Measurements from ENCODE around the gene SLC5A11. TPM values are rescaled to one million over a fixed set of nuclear protein-coding genes. Genes with fewer than 3 reads are reported as not detected.

SLC5A11 gene
- total and polyA plus RNA-seq, 8 donors: 0.09 to 0.60 (median 0.14) TPM; not detected in 1

DNA sequence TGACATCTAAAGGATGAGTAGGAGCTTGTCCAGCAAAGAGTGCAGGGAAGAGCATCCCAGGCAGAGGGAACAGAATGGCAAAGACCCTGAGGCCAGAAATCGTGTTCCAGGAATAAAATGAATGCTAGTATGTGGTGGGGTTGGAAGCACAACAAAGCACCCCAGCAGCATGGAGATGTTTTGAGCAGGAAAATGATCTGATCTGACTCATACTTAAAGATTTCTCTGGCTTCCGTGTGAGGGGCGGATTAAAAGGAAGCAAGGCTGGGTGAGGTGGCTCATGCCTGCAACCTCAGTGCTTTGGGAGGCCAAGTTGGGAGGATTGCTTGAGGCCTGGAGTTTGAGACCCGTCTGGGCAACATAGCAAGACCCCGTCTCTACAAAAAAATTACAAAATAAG, 2.3 kb downstream of the SLC5A11 start:
- no peaks in the 10 kb centered on the region for H3K9me3 ChIP-seq
- peaks cover 0 to 11% of the 10 kb centered on the region in 2 donors for H3K27me3 ChIP-seq
- H3K4me3 ChIP-seq: no peak overlapping the region
- intact Hi-C loops (cut with DNase I): no loop called here
- DNase-seq (no peak), ATAC-seq (no peak)
- H3K4me1 ChIP-seq: no peaks in the 10 kb centered on the region
- TF ChIP-seq, protein P1, sequence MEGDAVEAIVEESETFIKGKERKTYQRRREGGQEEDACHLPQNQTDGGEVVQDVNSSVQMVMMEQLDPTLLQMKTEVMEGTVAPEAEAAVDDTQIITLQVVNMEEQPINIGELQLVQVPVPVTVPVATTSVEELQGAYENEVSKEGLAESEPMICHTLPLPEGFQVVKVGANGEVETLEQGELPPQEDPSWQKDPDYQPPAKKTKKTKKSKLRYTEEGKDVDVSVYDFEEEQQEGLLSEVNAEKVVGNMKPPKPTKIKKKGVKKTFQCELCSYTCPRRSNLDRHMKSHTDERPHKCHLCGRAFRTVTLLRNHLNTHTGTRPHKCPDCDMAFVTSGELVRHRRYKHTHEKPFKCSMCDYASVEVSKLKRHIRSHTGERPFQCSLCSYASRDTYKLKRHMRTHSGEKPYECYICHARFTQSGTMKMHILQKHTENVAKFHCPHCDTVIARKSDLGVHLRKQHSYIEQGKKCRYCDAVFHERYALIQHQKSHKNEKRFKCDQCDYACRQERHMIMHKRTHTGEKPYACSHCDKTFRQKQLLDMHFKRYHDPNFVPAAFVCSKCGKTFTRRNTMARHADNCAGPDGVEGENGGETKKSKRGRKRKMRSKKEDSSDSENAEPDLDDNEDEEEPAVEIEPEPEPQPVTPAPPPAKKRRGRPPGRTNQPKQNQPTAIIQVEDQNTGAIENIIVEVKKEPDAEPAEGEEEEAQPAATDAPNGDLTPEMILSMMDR (IDR thresholded peaks at IDR 0.05): no peak
- no peaks in the 10 kb centered on the region for H3K36me3 ChIP-seq
- H3K27ac ChIP-seq: no peak overlapping the region

DNA sequence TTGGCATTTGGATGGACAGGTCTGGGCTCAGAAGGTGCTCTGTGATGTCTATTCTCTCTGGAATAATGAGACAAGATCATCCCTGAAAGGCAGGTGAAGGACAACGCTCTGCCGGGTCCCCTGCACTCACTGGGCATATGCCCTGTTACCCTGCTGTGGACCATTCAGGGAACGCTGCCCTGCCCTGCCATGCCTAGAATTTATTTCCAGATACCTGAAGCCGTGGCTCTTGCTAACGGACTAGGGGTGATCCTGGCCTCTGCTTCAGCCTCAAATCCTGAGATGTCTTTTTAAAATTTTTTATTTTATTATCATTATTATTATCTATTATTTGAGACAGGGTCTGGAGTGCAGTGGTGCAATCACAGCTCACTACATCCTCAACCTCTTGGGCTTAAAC, 3.9 kb downstream of the SLC5A11 start:
- Histone ChIP-seq H3K27me3 (peaks cover 0 to 11% of the 10 kb centered on the region in 2 donors), H3K27ac (no peak overlapping the region), H3K4me3 (no peak overlapping the region), H3K9me3 (no peaks in the 10 kb centered on the region), H3K4me1 (no peaks in the 10 kb centered on the region), H3K36me3 (no peaks in the 10 kb centered on the region)
- DNase-seq (no peak), ATAC-seq (no peak)
- intact Hi-C loops (cut with DNase I): no loop called here
- TF ChIP-seq, protein P1 (IDR thresholded peaks at IDR 0.05): no peak

DNA sequence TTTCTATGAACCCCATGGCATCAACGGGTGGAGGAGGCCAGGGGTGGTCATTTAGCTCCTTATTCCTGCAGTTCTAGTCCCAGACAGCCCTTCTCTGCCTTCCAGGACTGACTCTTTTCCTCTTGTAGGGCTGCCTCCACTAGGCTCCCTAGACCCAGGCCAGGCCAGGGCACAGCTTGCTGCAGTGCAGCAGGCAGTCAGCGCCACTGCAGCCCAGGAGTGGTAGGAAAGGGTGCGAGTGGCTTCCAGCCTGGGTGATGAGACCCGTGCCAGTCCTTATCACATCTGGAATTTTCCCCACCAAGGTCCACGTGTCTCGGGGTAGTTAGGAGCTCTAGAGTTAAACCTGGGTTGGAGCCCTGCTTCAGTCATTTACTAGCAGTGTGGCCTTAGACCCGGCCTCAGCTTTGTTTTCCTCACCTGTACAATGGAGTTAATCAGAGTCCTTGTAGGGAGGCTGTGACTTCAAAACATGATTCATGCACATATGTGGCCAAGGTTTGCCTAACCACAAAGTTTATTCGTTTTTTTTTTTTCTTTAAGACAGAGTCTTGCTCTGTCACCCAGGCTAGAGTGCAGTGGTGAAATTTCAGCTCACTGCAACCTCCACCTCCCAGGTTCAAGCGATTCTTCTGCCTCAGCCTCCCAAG, 4.7 kb downstream of the SLC5A11 start:
- TF ChIP-seq, protein P1 (IDR thresholded peaks at IDR 0.05): no peak
- Histone ChIP-seq H3K9me3 (no peaks in the 10 kb centered on the region), H3K27ac (no peak overlapping the region), H3K27me3 (peaks cover 0 to 12% of the 10 kb centered on the region in 2 donors), H3K36me3 (no peaks in the 10 kb centered on the region), H3K4me3 (no peak overlapping the region), H3K4me1 (no peaks in the 10 kb centered on the region)
- ATAC-seq: no peak
- no peak for DNase-seq
- intact Hi-C loops (cut with DNase I): no loop called here

DNA sequence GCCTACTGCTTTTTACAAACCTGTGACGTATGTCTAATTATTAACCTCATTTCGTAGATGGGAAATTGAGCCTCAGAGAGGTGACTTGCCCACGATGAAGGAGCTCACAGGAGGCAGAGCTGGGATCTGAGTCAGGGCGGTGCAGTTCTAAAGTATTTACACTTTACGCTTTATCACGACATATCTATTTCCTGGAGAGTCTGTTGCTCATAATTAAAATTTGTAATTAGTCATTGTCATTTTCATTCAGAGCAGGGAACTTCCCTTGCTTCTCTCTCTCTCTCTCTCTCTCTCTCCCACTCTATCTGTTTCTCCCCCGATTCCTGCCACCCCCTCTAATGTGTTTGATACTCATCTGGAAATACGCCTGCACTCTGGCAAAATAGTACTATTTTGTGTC, 5.9 kb downstream of the SLC5A11 start:
- Histone ChIP-seq H3K36me3 (no peaks in the 10 kb centered on the region), H3K27ac (no peak overlapping the region), H3K27me3 (peaks cover 0 to 6% of the 10 kb centered on the region in 2 donors), H3K4me3 (no peak overlapping the region), H3K4me1 (no peaks in the 10 kb centered on the region), H3K9me3 (no peaks in the 10 kb centered on the region)
- TF ChIP-seq, protein P1 (IDR thresholded peaks at IDR 0.05): no peak
- no peak for ATAC-seq
- intact Hi-C loops (cut with DNase I): no loop called here
- DNase-seq: no peak

DNA sequence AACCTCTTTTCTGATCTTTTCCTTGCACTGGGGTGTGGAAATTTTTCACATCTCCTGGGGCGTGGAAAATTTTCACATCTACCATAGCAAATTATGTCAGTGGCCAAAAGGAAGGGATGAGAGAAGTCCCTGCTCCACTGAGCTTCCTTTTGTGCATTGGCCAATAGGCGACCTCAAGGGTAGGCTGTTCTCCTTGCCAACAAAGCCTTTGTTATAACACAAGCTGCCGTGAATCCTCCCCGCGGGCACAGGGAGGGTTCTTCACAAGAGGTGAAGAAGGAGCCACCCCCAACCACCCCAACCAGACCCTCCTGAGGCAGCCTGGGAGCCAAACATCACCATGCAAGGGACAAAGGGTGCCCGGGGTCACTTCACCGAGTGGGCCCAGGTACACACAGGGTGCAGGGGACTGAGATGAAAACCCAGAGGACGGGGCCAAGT, 6.5 kb downstream of the SLC5A11 start:
- DNase-seq: no peak
- Histone ChIP-seq H3K4me3 (no peak overlapping the region), H3K9me3 (no peaks in the 10 kb centered on the region), H3K27ac (no peak overlapping the region), H3K4me1 (no peaks in the 10 kb centered on the region), H3K36me3 (no peaks in the 10 kb centered on the region), H3K27me3 (peaks cover 0 to 12% of the 10 kb centered on the region in 2 donors)
- intact Hi-C loops (cut with DNase I): no loop called here
- TF ChIP-seq, protein P1 (IDR thresholded peaks at IDR 0.05): no peak
- no peak for ATAC-seq

Data from left lung (tissue), 10 donors.